Measurements from ENCODE around the gene C1QTNF8. TPM values are rescaled to one million over a fixed set of nuclear protein-coding genes. Genes with fewer than 3 reads are reported as not detected.

Gene C1QTNF8
- total RNA-seq, 1 donor from 2014 or later = not detected

- Histone ChIP-seq H3F3A (ENCODE audit: low read depth) (no peaks in the 10 kb centered on the region), H3K79me2 (ENCODE audit: low read depth) (no peaks in the 10 kb centered on the region), H3K27ac (no peak overlapping the region), H3K4me2 (no peak overlapping the region), H3K27me3 (no peaks in the 10 kb centered on the region), H3K9me3 (ENCODE audit: low read depth) (no peaks in the 10 kb centered on the region), H3K36me3 (no peaks in the 10 kb centered on the region), H4K20me1 (ENCODE audit: low read depth) (no peaks in the 10 kb centered on the region), H3K4me1 (peaks cover 16% of the 10 kb centered on the region), H3K9ac (no peak overlapping the region), H3K4me3 (no peak overlapping the region), H2AFZ (replicated peaks) (no peak overlapping the region)
- TF ChIP-seq CTCF (IDR thresholded peaks at IDR 0.05) (no peak), EZH2 (IDR thresholded peaks at IDR 0.05) (no peak), EZH2phosphoT487 (IDR thresholded peaks at IDR 0.05) (no peak)
- Mint-ChIP-seq H3K4me1 (peaks cover 3% of the 10 kb centered on the region), H3K4me3 (no peak overlapping the region), H3K27ac (peak overlapping the region; percentile 60), H3K27me3 (ENCODE audit: insufficient read depth, low read depth) (peaks cover 7% of the 10 kb centered on the region), H3K9me3 (no peaks in the 10 kb centered on the region), H3K36me3 (no peaks in the 10 kb centered on the region)
- no peak for DNase-seq (ENCODE audit: low spot score)
These were observed 45.5 kb downstream of the C1QTNF8 start for GRCh38 chr16:1050516-1050915.

DNA sequence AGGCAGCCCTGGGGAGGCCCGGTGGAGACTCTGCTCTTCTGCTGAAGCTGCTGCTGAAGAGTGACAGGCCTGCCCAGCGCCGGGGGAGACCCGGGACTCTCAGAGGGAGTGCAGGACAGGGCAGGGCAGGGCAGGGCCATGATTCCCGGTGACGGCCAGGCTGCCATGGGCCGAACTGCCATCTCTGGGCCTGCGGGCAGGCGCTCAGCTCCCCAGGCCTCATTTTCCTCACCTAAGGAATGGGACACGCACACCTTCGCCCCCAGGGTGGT is 46.1 kb downstream of the C1QTNF8 start:
- Histone ChIP-seq H3K9ac (no peak overlapping the region), H3K36me3 (no peaks in the 10 kb centered on the region), H3K4me2 (no peak overlapping the region), H3K79me2 (ENCODE audit: low read depth) (no peaks in the 10 kb centered on the region), H3F3A (ENCODE audit: low read depth) (no peaks in the 10 kb centered on the region), H3K4me1 (peaks cover 15% of the 10 kb centered on the region), H3K4me3 (no peak overlapping the region), H3K27me3 (no peaks in the 10 kb centered on the region), H3K9me3 (ENCODE audit: low read depth) (no peaks in the 10 kb centered on the region), H2AFZ (replicated peaks) (no peak overlapping the region), H4K20me1 (ENCODE audit: low read depth) (no peaks in the 10 kb centered on the region), H3K27ac (no peak overlapping the region)
- DNase-seq (ENCODE audit: low spot score) = no peak
- Mint-ChIP-seq H3K36me3 (no peaks in the 10 kb centered on the region), H3K4me3 (no peak overlapping the region), H3K9me3 (no peaks in the 10 kb centered on the region), H3K4me1 (peaks cover 5% of the 10 kb centered on the region), H3K27me3 (ENCODE audit: insufficient read depth, low read depth) (peaks cover 4% of the 10 kb centered on the region), H3K27ac (no peak overlapping the region)
- TF ChIP-seq EZH2 (IDR thresholded peaks at IDR 0.05) (no peak), EZH2phosphoT487 (IDR thresholded peaks at IDR 0.05) (no peak), CTCF (IDR thresholded peaks at IDR 0.05) (no peak)

DNA sequence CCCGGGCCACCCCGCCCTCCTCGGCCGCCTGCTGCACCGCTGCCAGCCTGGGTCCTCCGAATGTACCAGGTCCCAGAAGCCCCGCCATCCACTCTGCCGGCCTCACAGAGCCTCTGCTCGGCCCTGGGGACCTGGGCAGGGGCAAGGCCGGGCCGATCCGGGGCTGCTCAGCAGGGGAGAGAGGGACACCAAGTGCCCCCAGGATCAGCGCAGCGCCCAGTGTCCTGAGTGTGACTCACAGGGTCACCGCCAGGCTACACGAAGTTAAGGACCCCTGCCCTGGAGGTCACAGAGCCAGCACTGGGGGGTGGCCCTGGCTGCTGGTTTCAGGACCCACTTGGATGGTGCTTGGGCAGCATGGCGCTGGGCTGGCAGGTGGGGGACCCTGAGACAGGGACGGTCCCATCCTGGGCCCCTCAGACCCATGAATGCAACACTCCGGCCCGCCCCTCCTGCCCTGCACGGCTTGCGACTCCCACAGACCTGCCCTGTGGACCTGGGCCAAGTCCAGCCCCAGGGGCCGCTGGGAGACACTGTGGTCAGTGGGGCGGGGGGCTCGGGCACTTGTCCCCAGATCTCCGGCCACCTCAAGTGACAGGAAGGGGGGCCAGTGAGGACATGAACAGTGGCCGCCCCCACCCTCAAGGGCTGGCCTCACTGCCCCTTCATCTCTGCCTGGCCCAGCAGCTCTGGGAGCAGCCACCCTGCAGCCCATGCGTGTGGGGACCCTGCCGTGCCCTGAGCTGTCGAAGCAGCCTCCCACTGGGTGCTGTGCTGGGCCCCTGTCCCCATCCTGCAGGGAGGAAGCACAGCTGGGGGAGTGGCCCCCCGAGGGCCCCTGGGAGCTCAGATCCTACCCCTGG is 46.7 kb downstream of the C1QTNF8 start:
- H3K4me2 ChIP-seq = peak overlapping the region; percentile 62
- no peaks in the 10 kb centered on the region for H3K36me3 ChIP-seq
- no peaks in the 10 kb centered on the region for H3F3A ChIP-seq (ENCODE audit: low read depth)
- H3K4me3 Mint-ChIP-seq = no peak overlapping the region
- no peaks in the 10 kb centered on the region for H3K36me3 Mint-ChIP-seq
- no peaks in the 10 kb centered on the region for H3K9me3 ChIP-seq (ENCODE audit: low read depth)
- H3K27ac ChIP-seq = no peak overlapping the region
- no peak overlapping the region for H3K4me3 ChIP-seq
- no peak overlapping the region for H3K27ac Mint-ChIP-seq
- no peaks in the 10 kb centered on the region for H3K27me3 ChIP-seq
- no peak overlapping the region for H3K9ac ChIP-seq
- H3K9me3 Mint-ChIP-seq = no peaks in the 10 kb centered on the region
- H3K79me2 ChIP-seq (ENCODE audit: low read depth) = no peaks in the 10 kb centered on the region
- peaks cover 10% of the 10 kb centered on the region for H3K4me1 ChIP-seq
- no peak overlapping the region for H2AFZ ChIP-seq (replicated peaks)
- H4K20me1 ChIP-seq (ENCODE audit: low read depth) = no peaks in the 10 kb centered on the region
- H3K4me1 Mint-ChIP-seq = peaks cover 5% of the 10 kb centered on the region
- H3K27me3 Mint-ChIP-seq (ENCODE audit: insufficient read depth, low read depth) = peaks cover 4% of the 10 kb centered on the region
- TF ChIP-seq EZH2 (IDR thresholded peaks at IDR 0.05) (no peak), CTCF (IDR thresholded peaks at IDR 0.05) (no peak), EZH2phosphoT487 (IDR thresholded peaks at IDR 0.05) (no peak)
- no peak for DNase-seq (ENCODE audit: low spot score)

All from neural progenitor cell (in vitro differentiated cells).